Activated CD4-positive, CD25-positive, alpha-beta regulatory T cell treated with anti-CD3 and anti-CD28 coated beads, Interleukin-2, amount 50 U/mL, for 16 hours (primary cell): ENCODE measurements around the gene SPINK13.
"Not testable (repeated sequence)": the region's sequence is repeated elsewhere in the genome, so short reads cannot be mapped to it uniquely, and the experiment has no call there.

Source experiments
- DNase-seq: peaks from one replicate; pipeline ENCODE4 v3.0.0-alpha.2; 2020; ENCODE audit warnings: low read depth, low spot score

SPINK13 gene

GRCh38 chr5:148268566-148268965 is at the start of gene SPINK13:
Gene SPINK13 (plus strand): TSS chr5:148268794. CDS start chr5:148270073, 1,279 bp downstream.
- no peak for DNase-seq

- DNase-seq, result no peak
Measured at GRCh38 chr5:148221508-148221907, 47.1 kb upstream of the SPINK13 start.

GRCh38 chr5:148224117-148224742 is 44.4 kb upstream of the SPINK13 start:
- DNase-seq, result no peak

- no peak for DNase-seq
Measured at GRCh38 chr5:148228392-148228984, 40.1 kb upstream of the SPINK13 start.

GRCh38 chr5:148229840-148230239 is 38.8 kb upstream of the SPINK13 start:
- no peak for DNase-seq

GRCh38 chr5:148230240-148230639 is 38.4 kb upstream of the SPINK13 start:
- no peak for DNase-seq

GRCh38 chr5:148237785-148238417 is 30.7 kb upstream of the SPINK13 start:
- no peak for DNase-seq

- DNase-seq, result no peak
Measured at GRCh38 chr5:148238418-148238794, 30.2 kb upstream of the SPINK13 start, which contains the start of gene MARCOL. Gene MARCOL (plus strand): TSS chr5:148238525. CDS start chr5:148238598, 73 bp downstream.

GRCh38 chr5:148248894-148249293 is 19.7 kb upstream of the SPINK13 start:
- no peak for DNase-seq

GRCh38 chr5:148255456-148255855 is 13.1 kb upstream of the SPINK13 start:
- no peak for DNase-seq

- no peak for DNase-seq
Measured at GRCh38 chr5:148259288-148259687, 9.3 kb upstream of the SPINK13 start.

- no peak for DNase-seq
Measured at GRCh38 chr5:148261221-148261620, 7.4 kb upstream of the SPINK13 start.

GRCh38 chr5:148267962-148268361 is 632 bp upstream of the SPINK13 start:
- no peak for DNase-seq

- not testable (repeated sequence) for DNase-seq
Measured at GRCh38 chr5:148275129-148275528, 6.5 kb downstream of the SPINK13 start.

- not testable (repeated sequence) for DNase-seq
Measured at GRCh38 chr5:148280893-148281292, 12.3 kb downstream of the SPINK13 start.

GRCh38 chr5:148281336-148281735 is 12.7 kb downstream of the SPINK13 start:
- DNase-seq, result not testable (repeated sequence)

GRCh38 chr5:148290271-148291195 is 21.9 kb downstream of the SPINK13 start:
- DNase-seq, result no peak

GRCh38 chr5:148297731-148298130 is 29.1 kb downstream of the SPINK13 start:
- no peak for DNase-seq

- DNase-seq, result no peak
Measured at GRCh38 chr5:148306446-148306845, 37.9 kb downstream of the SPINK13 start.

- DNase-seq, result no peak
Measured at GRCh38 chr5:148309019-148309418, 40.4 kb downstream of the SPINK13 start.

- DNase-seq, result no peak
Measured at GRCh38 chr5:148309746-148310145, 41.2 kb downstream of the SPINK13 start.

GRCh38 chr5:148311484-148311883 is 42.9 kb downstream of the SPINK13 start:
- no peak for DNase-seq
